SK-N-SH (cell line): ENCODE results near the gene KYAT1. TPM values are rescaled to one million over a fixed set of nuclear protein-coding genes. Genes with fewer than 3 reads are reported as not detected.
A peak's percentile ranks its signal among the peaks of the same experiment; 100 is the strongest.

Experiments
- CTCF ChIA-PET: fragments of 300-600, 350-600 bp; formaldehyde crosslinking; extraction: SDS; loops from one replicate; lab custom pipeline; 2021; lab: Yijun Ruan, JAX
- POLR2A ChIA-PET: fragments of 350-600 bp; sonication (Branson Sonifier 250); formaldehyde crosslinking; extraction: SDS; loops from one replicate; lab custom pipeline; 2020; ENCODE audit warnings: antibody characterized with exemption, inconsistent platforms; lab: Yijun Ruan, JAX
- DNase-seq: peaks from one replicate; pipeline ENCODE4 v3.0.0; 2012
- H2AFZ ChIP-seq: fragments of 200-600 bp; sonication (generic); 2 replicates; pipeline ENCODE4 v1.8.1; 2016; ENCODE audit warnings: antibody characterized with exemption, mild to moderate bottlenecking, low read depth
- H3F3A ChIP-seq: fragments of 200-600 bp; sonication (generic); replicated peaks from 2 replicates; pipeline ENCODE3; 2016; ENCODE audit warnings: antibody characterized with exemption, mild to moderate bottlenecking; ENCODE audit not compliant: insufficient read depth
- H3K27ac ChIP-seq, 2 experiments: fragments of 200-500 bp in 1 of 2; fragments of 200-600 bp in 1 of 2; sonication (Bioruptor generic) in 1 of 2; sonication (generic), shearing (Covaris generic) in 1 of 2; 2 replicates each; pipeline versions ENCODE4 v1.5.1 to v1.6.1; 2014 to 2016; ENCODE audit warnings: low read depth in 2 of 2, inconsistent platforms in 1 of 2, low read length in 1 of 2, mild to moderate bottlenecking in 1 of 2, mixed read lengths in 1 of 2
- H3K27me3 ChIP-seq: fragments of 200-600 bp; sonication (generic), shearing (Covaris generic); 2 replicates; pipeline ENCODE4 v1.6.1; 2016; ENCODE audit warnings: mixed run types; ENCODE audit not compliant: insufficient read depth
- H3K36me3 ChIP-seq, 2 experiments: fragments of 200-500 bp in 1 of 2; fragments of 200-600 bp in 1 of 2; sonication (Bioruptor generic) in 1 of 2; sonication (generic) in 1 of 2; replicated peaks in 1 of 2; 2 replicates each; pipeline versions ENCODE3 to v1.5.1; 2014 to 2016; ENCODE audit warnings: low read length in 1 of 2, mild to moderate bottlenecking in 1 of 2; ENCODE audit not compliant: insufficient read depth in 2 of 2, control insufficient read depth in 1 of 2
- H3K4me1 ChIP-seq, 2 experiments: fragments of 200-500 bp in 1 of 2; fragments of 200-600 bp in 1 of 2; sonication (Bioruptor generic) in 1 of 2; sonication (generic), shearing (Covaris generic) in 1 of 2; 2 replicates each; pipeline versions ENCODE4 v1.5.1 to v1.6.1; 2014 to 2016; ENCODE audit warnings: low read depth in 1 of 2, low read length in 1 of 2, mixed run types in 1 of 2; ENCODE audit not compliant: insufficient read depth in 2 of 2, control insufficient read depth in 1 of 2
- H3K4me2 ChIP-seq: fragments of 200-600 bp; sonication (generic), shearing (Covaris generic); 2 replicates; pipeline ENCODE4 v1.6.1; 2017; ENCODE audit warnings: mixed run types
- H3K4me3 ChIP-seq, 2 experiments: fragments of 200-500 bp in 1 of 2; fragments of 200-600 bp in 1 of 2; sonication (Bioruptor generic) in 1 of 2; sonication (generic), shearing (Covaris generic) in 1 of 2; 2 replicates each; pipeline versions ENCODE4 v1.5.1 to v1.8.1; 2014 to 2016; ENCODE audit warnings: low read depth in 2 of 2, inconsistent platforms in 1 of 2, low read length in 1 of 2, mild to moderate bottlenecking in 1 of 2, mixed read lengths in 1 of 2, moderate library complexity in 1 of 2
- H3K79me2 ChIP-seq: fragments of 200-600 bp; sonication (generic); 2 replicates; pipeline ENCODE4 v1.8.1; 2017; ENCODE audit warnings: mild to moderate bottlenecking; ENCODE audit not compliant: insufficient read depth
- H3K9ac ChIP-seq: fragments of 200-600 bp; sonication (generic); 2 replicates; pipeline ENCODE4 v1.6.1; 2017; ENCODE audit warnings: mixed run types
- H3K9me2 ChIP-seq: fragments of 200-600 bp; sonication (generic); 2 replicates; pipeline ENCODE4 v1.6.1; 2017; ENCODE audit warnings: mixed run types
- H3K9me3 ChIP-seq: fragments of 200-600 bp; sonication (generic); 2 replicates; pipeline ENCODE4 v1.6.1; 2017; ENCODE audit warnings: mixed run types, mild to moderate bottlenecking, moderate library complexity
- H4K20me1 ChIP-seq: fragments of 200-600 bp; sonication (generic); 2 replicates; pipeline ENCODE4 v1.6.1; 2017; ENCODE audit warnings: mild to moderate bottlenecking, mixed run types; ENCODE audit not compliant: insufficient read depth
- CHD2 ChIP-seq: fragments of 150-350 bp; IDR thresholded peaks from 2 replicates; pipeline ENCODE4 v1.6.1; 2018; ENCODE audit warnings: low read length; ENCODE audit not compliant: partially characterized antibody
- CTCF ChIP-seq: fragments of 200-600 bp; sonication (generic); IDR thresholded peaks from 2 replicates; pipeline ENCODE4 v1.6.1; 2017; ENCODE audit warnings: antibody characterized with exemption, mild to moderate bottlenecking, moderate library complexity
- ELF1 ChIP-seq: IDR thresholded peaks from 2 replicates; pipeline ENCODE4 v1.4.0; 2012
- EP300 ChIP-seq, 2 experiments: IDR thresholded peaks; 2 replicates each; pipeline versions ENCODE4 v1.4.0 to v1.6.1; 2012; ENCODE audit warnings: borderline replicate concordance in 1 of 2, low read depth in 1 of 2, low read length in 1 of 2
- FOXJ3 ChIP-seq: sonication (generic); formaldehyde crosslinking; IDR thresholded peaks from 2 replicates; pipeline ENCODE4 v1.5.1; 2020; ENCODE audit warnings: mild to moderate bottlenecking, missing genetic modification reagents
- GABPA ChIP-seq: IDR thresholded peaks from 2 replicates; pipeline ENCODE4 v1.4.0; 2012; ENCODE audit warnings: low read depth, mild to moderate bottlenecking
- GATA2 ChIP-seq: sonication (generic); formaldehyde crosslinking; IDR thresholded peaks from 2 replicates; pipeline ENCODE4 v1.5.0; 2020; ENCODE audit warnings: mild to moderate bottlenecking, missing genetic modification reagents
- IRF3 ChIP-seq: fragments of 150-350 bp; IDR thresholded peaks from 2 replicates; pipeline ENCODE4 v1.6.1; 2016; ENCODE audit warnings: mild to moderate bottlenecking, low read depth, low read length
- JUND ChIP-seq: IDR thresholded peaks from 2 replicates; pipeline ENCODE4 v1.4.0; 2012
- MAX ChIP-seq: IDR thresholded peaks from 2 replicates; pipeline ENCODE4 v1.4.0; 2012; ENCODE audit warnings: low read depth
- MEF2A ChIP-seq: IDR thresholded peaks from 2 replicates; pipeline ENCODE4 v1.4.0; 2012; ENCODE audit warnings: low read depth, borderline replicate concordance
- MXI1 ChIP-seq: IDR thresholded peaks from 2 replicates; pipeline ENCODE4 v1.6.1; 2012; ENCODE audit warnings: mild to moderate bottlenecking, low read depth, low read length, improper control_type of control experiment
- NFIC ChIP-seq: IDR thresholded peaks from 2 replicates; pipeline ENCODE4 v1.4.0; 2012; ENCODE audit warnings: borderline replicate concordance
- NRF1 ChIP-seq: IDR thresholded peaks from 2 replicates; pipeline ENCODE4 v1.6.1; 2012; ENCODE audit warnings: low read depth, mild to moderate bottlenecking, low read length
- PBX3 ChIP-seq: IDR thresholded peaks from 2 replicates; pipeline ENCODE4; 2012
- POLR2AphosphoS5 ChIP-seq: IDR thresholded peaks from 2 replicates; pipeline ENCODE4 v1.6.1; 2012; ENCODE audit warnings: low read depth, low read length
- RAD21 ChIP-seq: IDR thresholded peaks from 2 replicates; pipeline ENCODE4 v1.6.1; 2012; ENCODE audit warnings: mild to moderate bottlenecking, low read length
- REST ChIP-seq: IDR thresholded peaks from 2 replicates; pipeline ENCODE4 v1.6.1; 2012; ENCODE audit warnings: mild to moderate bottlenecking, low read depth, low read length, moderate library complexity
- RFX5 ChIP-seq: IDR thresholded peaks from 2 replicates; pipeline ENCODE4 v1.6.1; 2012; ENCODE audit warnings: mild to moderate bottlenecking, improper control_type of control experiment, low read length
- RXRA ChIP-seq: IDR thresholded peaks from 2 replicates; pipeline ENCODE4 v1.4.0; 2012; ENCODE audit warnings: low read depth, mild to moderate bottlenecking, borderline replicate concordance
- SIN3A ChIP-seq: IDR thresholded peaks from 2 replicates; pipeline ENCODE4 v1.6.1; 2012; ENCODE audit warnings: low read depth, mild to moderate bottlenecking, low read length, moderate library complexity, borderline replicate concordance
- TAF1 ChIP-seq: IDR thresholded peaks from 2 replicates; pipeline ENCODE4 v1.6.1; 2012; ENCODE audit warnings: low read depth, mild to moderate bottlenecking, low read length, moderate library complexity, borderline replicate concordance
- USF1 ChIP-seq: IDR thresholded peaks from 2 replicates; pipeline ENCODE4 v1.4.0; 2012; ENCODE audit warnings: low read depth, borderline replicate concordance
- USF2 ChIP-seq: fragments of 150-350 bp; IDR thresholded peaks from 2 replicates; pipeline ENCODE4 v1.6.1; 2017; ENCODE audit warnings: antibody characterized with exemption, low read length, low read depth, borderline replicate concordance
- WGBS: methylation state at CpG from one replicate; pipeline ENCODE4 v1.1.6; 2017; ENCODE audit warnings: low lambda C conversion rate; 5-methylcytosine and 5-hydroxymethylcytosine counted together
- polyA plus RNA-seq, 3 experiments: library from polyadenylated mRNA; depleted of rRNA; stranded (reverse); fragments of >200 nt; gene quantifications; 2 replicates each; pipeline ENCODE4 v1.2.3, GENCODE V29; 2012

The KYAT1 gene
- polyA plus RNA-seq, 1 of the 3 experiments (the other 2 are of a cell fraction): 9.4 TPM

- H4K20me1 ChIP-seq: no peaks in the 10 kb centered on the region; the same call in 1 of the 2 replicates
- peak overlapping the region; percentile 39 for H3K9ac ChIP-seq
- ChIA-PET POLR2A (no interaction called here), CTCF (no interaction called here)
- no peaks in the 10 kb centered on the region for H3K27me3 ChIP-seq
- H3K4me3 ChIP-seq: no peak overlapping the region
- 38% methylated on average over 6 of the region's 17 CpGs for WGBS
- DNase-seq: no peak
- no peaks in the 10 kb centered on the region for H3K9me2 ChIP-seq
- H3K9me3 ChIP-seq: no peaks in the 10 kb centered on the region
- peak overlapping the region; percentile 61 for H3K4me2 ChIP-seq
- H3K4me1 ChIP-seq: peaks cover 2 to 22% of the 10 kb centered on the region in 2 experiments; a peak in 3 of 4 replicates
- H3K27ac ChIP-seq: peak overlapping the region in 1 of 2 experiments; percentile 75; a peak in 2 of 4 replicates
- 0 out of 2 replicates have a peak overlapping the region, but pooled peaks have one; percentile 36 for H2AFZ ChIP-seq
- peaks cover 6% of the 10 kb centered on the region for H3F3A ChIP-seq
- peaks cover 5 to 24% of the 10 kb centered on the region in 2 experiments for H3K36me3 ChIP-seq
- H3K79me2 ChIP-seq: peaks cover 94% of the 10 kb centered on the region
- TF ChIP-seq TAF1 (no peak), EP300 (IDR thresholded peaks at IDR 0.05; ENCODE audit: borderline replicate concordance in 1 of 2, low read depth in 1 of 2, low read length in 1 of 2) (no peak), ELF1 (no peak), NRF1 (no peak), GABPA (no peak), USF1 (peak; percentile 63), MAX (peak; percentile 54), CTCF (no peak), PBX3 (0 out of 2 replicates have a peak, but pooled peaks have one; percentile 41), SIN3A (no peak), FOXJ3 (no peak), RXRA (no peak), CHD2 (no peak), NFIC (no peak; the same call in 1 of the 2 replicates), RAD21 (no peak), MEF2A (no peak), RFX5 (no peak), POLR2AphosphoS5 (no peak), IRF3 (no peak), USF2 (no peak), REST (no peak), JUND (peak; percentile 68), GATA2 (no peak), MXI1 (no peak)
Observed at GRCh38 chr9:128892221-128892921, 10.6 kb upstream of the KYAT1 start.
